ENCODE data around the gene MYL12A. TPM values are rescaled to one million over a fixed set of nuclear protein-coding genes. Genes with fewer than 3 reads are reported as not detected.

Gene MYL12A
- total and polyA plus RNA-seq, 2 of the 13 experiments (the other 11 are each of a cell fraction or from before 2014, with no cell fraction given), result 261 to 277 TPM

- TF ChIP-seq THAP9 (CRISPR knock-in tag; IDR thresholded peaks at IDR 0.05; ENCODE audit: borderline replicate concordance) (peak; percentile 69; the same call in 1 of the 2 replicates), ZNF530 (CRISPR knock-in tag; IDR thresholded peaks at IDR 0.05; ENCODE audit: low read depth) (no peak), ZBTB7A (CRISPR knock-in tag; IDR thresholded peaks at IDR 0.05) (no peak), ZNF33A (CRISPR knock-in tag; IDR thresholded peaks at IDR 0.05; ENCODE audit: borderline replicate concordance) (no peak), RCOR2 (CRISPR knock-in tag; IDR thresholded peaks at IDR 0.05) (0 out of 2 replicates have a peak, but pooled peaks have one; percentile 53), POLR2G (IDR thresholded peaks at IDR 0.05; ENCODE audit: low read depth, low read length) (peak; percentile 82), ZNF10 (CRISPR knock-in tag; IDR thresholded peaks at IDR 0.05; ENCODE audit: borderline replicate concordance, low read depth) (no peak), ARID2 (CRISPR knock-in tag; IDR thresholded peaks at IDR 0.05; ENCODE audit: borderline replicate concordance) (0 out of 2 replicates have a peak, but pooled peaks have one; percentile 61), NFATC3 (CRISPR knock-in tag; IDR thresholded peaks at IDR 0.05) (no peak), HDAC1 (CRISPR knock-in tag; IDR thresholded peaks at IDR 0.05) (peak; percentile 28; the same call in 1 of the 2 replicates), MXI1 (IDR thresholded peaks at IDR 0.05; ENCODE audit: borderline replicate concordance, low read depth, low read length) (0 out of 3 replicates have a peak, but pooled peaks have one; percentile 45), ZSCAN9 (CRISPR knock-in tag; IDR thresholded peaks at IDR 0.05; ENCODE audit: borderline replicate concordance) (peak; percentile 67; the same call in 1 of the 2 replicates), ZNF253 (CRISPR knock-in tag; IDR thresholded peaks at IDR 0.05; ENCODE audit: borderline replicate concordance) (no peak), CREM (IDR thresholded peaks at IDR 0.05) (0 out of 2 replicates have a peak, but pooled peaks have one; percentile 52), CREM (CRISPR knock-in tag; IDR thresholded peaks at IDR 0.05) (no peak), ZBTB38 (CRISPR knock-in tag; IDR thresholded peaks at IDR 0.05) (peak; percentile 31; the same call in 1 of the 2 replicates), THAP7 (CRISPR knock-in tag; IDR thresholded peaks at IDR 0.05) (no peak), KAT8 (CRISPR knock-in tag; IDR thresholded peaks at IDR 0.05) (peak; percentile 91), ARID3A (IDR thresholded peaks at IDR 0.05; ENCODE audit: low read depth, low read length) (no peak)
- TF ChIP-seq, protein P1, sequence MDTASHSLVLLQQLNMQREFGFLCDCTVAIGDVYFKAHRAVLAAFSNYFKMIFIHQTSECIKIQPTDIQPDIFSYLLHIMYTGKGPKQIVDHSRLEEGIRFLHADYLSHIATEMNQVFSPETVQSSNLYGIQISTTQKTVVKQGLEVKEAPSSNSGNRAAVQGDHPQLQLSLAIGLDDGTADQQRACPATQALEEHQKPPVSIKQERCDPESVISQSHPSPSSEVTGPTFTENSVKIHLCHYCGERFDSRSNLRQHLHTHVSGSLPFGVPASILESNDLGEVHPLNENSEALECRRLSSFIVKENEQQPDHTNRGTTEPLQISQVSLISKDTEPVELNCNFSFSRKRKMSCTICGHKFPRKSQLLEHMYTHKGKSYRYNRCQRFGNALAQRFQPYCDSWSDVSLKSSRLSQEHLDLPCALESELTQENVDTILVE (CRISPR knock-in tag; IDR thresholded peaks at IDR 0.05), result 0 out of 2 replicates have a peak, but pooled peaks have one; percentile 58
- TF ChIP-seq, protein P2, sequence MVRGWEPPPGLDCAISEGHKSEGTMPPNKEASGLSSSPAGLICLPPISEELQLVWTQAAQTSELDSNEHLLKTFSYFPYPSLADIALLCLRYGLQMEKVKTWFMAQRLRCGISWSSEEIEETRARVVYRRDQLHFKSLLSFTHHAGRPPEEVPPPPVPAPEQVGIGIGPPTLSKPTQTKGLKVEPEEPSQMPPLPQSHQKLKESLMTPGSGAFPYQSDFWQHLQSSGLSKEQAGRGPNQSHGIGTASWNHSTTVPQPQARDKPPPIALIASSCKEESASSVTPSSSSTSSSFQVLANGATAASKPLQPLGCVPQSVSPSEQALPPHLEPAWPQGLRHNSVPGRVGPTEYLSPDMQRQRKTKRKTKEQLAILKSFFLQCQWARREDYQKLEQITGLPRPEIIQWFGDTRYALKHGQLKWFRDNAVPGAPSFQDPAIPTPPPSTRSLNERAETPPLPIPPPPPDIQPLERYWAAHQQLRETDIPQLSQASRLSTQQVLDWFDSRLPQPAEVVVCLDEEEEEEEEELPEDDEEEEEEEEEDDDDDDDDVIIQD (CRISPR knock-in tag; IDR thresholded peaks at IDR 0.05; ENCODE audit: low read depth), result peak; percentile 96
Observed at GRCh38 chr18:3297025-3297984, 49.7 kb downstream of the MYL12A start (continued).
